ENCODE data around the gene TGFB1.

Gene TGFB1

DNA sequence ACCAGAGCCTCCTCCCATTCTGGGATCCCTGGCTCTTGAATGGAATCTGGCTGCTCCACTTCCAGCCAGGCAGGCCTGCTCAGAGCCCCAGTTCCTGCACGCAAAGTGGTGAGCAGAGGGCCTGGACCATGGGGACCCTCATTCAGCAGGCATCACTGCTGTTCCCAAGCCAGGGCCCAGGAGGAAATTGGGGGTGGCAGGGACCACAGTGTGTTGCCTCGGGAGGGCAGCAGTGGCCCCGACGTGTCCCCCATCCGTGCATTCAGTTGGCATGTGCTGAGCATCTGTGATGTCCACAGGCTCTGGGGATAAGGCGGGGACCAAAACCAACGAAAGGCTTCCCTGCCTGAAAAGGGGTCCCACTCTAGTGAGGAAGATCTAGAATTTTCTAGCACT lies 32.5 kb downstream of the TGFB1 start:
- no peak for DNase-seq (ENCODE audit: low read depth)

DNA sequence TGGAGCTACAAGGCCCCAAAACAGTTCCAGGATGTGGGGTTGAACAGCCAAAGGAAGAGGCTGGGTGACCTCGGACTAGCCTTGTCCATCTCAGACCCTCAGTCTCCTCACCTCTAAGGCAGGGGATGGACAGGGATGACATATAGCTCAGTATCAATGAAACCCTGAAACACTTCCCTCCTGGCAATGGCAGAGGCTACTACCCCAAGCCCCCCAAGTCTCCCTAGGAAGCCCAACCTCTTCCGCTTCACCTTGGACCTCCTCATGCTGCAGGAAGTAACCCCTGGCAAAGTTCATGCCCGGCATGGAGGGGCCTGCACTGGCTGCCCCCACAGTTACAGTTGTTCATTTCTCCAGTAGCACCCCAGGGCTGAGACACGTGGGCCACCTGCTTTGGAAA lies 33.2 kb downstream of the TGFB1 start:
- DNase-seq (ENCODE audit: low read depth) = no peak

DNA sequence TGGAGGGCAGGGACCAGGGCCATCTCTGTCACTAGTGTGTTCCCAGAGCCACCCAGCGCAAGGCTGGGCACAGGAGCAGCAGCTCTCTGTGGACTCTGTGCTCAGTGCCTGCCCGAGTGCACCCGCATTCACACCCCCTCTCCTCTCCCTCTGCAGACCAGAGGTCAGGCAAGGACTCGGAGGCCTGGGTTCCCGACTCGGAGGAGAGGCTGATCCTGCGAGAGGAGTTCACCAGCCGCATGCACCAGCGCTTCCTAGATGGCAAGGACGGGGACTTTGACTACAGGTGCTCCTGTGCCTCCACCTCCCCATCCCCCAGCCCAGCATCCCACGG lies 33.6 kb downstream of the TGFB1 start:
- DNase-seq (ENCODE audit: low read depth) = no peak

DNA sequence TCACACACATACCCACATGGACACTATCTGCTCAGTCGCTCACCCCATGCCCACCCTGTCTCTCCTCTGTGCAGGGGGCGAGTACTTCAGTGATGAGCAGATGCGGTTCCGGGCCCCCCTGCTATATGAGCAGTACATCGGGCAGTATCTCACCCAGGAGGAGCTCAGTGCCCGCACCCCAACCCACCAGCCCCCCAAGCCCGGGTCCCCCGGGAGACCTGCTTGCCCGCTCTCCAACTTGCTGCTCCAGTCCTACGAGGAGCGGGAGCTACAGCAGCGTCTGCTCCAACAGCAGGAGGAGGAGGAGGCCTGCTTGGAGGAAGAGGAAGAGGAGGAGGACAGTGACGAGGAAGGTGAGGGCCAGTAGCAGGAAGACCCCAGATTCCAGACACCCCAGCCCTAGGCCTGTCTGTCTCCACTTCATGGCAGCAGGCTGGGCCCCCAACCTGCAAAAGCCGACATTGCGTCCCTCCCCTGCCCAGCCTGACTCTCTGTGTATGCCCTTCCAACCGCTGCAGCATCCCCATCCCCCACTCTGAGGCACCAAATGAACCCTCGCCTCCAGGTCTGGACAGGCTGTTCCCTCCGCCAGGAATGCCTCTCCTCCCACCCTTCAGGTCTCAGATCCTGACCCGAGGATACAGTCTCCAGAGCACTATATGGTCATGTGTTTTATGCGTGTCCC lies 34.1 kb downstream of the TGFB1 start:
- no peak for DNase-seq (ENCODE audit: low read depth)

GRCh38 chr19:41318696-41319499 lies 34.8 kb downstream of the TGFB1 start:
- no peak for DNase-seq (ENCODE audit: low read depth)

DNA sequence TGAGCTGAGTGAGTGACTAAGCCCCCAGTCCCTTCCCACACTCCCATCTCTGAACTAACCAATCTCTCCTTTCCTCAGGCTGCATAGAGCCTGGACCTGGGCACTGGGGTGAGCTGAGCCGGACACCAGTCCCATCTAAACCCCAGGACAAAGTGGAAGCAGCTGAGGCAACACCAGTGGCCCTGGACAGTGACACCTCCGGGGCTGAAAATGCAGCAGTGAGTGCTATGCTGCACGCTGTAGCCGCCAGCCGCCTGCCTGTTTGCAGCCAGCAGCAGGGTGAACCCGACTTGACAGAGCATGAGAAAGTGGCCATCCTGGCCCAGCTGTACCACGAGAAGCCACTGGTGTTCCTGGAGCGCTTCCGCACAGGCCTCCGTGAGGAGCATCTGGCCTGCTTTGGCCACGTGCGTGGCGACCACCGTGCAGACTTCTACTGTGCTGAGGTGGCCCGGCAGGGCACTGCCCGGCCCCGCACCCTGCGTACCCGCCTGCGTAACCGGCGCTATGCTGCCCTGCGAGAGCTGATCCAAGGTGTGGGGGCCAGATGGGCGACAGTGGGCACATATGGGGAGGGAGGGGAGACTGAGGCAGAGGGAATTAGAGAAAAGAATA lies 37.3 kb downstream of the TGFB1 start:
- DNase-seq (ENCODE audit: low read depth) = no peak

DNA sequence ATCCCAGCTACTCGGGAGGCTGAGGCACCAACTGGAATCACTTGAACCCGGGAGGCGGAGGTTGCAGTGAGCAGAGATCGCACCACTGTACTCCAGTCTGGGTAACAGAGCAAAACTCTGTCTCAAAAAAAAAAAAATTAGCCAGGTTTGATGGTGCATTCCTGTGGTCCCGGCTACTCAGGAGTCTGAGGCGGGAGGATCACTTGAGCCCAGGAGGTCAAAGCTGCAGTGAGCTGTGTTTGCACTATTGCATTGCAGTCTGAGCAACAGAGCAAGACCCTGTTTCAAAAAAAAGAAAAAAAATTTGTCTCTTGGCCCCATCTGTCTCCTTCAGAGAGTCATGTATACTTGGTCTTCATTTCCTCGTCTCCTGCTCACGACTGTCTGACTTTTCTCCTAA lies 42.1 kb downstream of the TGFB1 start:
- DNase-seq (ENCODE audit: low read depth) = no peak

DNA sequence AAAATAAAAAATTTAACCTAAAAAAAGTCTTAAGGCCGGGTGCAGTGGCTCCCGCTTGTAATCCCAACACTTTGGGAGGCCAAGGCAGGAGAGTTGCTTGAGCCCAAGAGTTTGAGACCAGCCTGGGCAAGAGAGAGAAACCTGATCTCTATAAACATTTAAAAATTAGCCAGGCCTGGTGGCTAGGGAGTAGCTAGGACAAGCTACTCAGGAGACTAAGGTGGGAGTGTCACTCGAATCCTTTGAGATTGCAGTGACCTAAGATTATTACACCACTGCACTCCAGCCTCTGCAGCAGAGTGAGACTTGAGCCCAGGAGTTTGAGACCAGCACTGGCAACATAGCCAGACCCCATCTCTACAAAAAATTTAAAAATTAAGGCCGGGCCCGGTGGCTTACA lies 42.6 kb downstream of the TGFB1 start:
- DNase-seq (ENCODE audit: low read depth) = no peak

DNA sequence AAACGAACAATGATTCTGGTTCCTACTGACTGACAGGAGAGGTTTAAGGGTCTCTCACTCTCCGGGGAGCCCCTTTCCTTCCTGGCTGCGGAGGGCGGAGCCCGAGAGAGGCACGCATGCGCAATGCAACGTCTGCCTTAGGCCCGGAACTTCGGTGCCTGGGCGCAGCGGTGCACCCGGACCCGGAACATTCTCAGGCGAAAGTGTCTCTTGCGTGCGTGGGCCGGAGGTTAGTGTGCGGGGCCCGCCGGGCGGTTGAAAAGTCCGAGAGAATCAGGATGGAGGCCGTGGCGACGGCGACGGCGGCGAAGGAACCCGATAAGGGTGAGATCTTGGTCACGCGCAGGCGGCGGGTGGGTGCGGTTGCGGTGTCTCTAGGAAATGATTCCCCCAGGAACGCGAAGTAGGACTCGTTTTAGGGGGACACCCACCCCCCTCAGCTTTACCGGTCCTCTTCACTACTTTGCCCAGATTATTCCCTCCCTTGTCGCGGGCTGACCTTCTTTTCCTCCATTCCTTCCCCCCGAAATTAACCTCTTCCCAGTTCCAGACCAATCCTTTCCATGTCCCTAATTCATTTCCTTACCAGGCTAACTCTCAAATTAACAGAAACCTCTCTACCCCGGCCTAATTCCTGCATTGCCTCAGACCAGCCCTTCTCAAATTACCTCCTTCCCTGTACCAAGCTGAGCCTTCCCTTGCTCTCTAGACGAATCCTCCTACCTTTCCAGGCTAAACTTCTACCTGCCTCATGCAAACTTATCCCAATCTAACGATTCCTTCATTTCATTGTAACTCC lies 43.5 kb downstream of the TGFB1 start, which contains the start of gene CCDC97:
Gene CCDC97 (plus strand): TSS at position 140 of the 799 bp plus-strand sequence. CDS start 139 bp downstream, at position 279.
- peak; percentile 85 for DNase-seq (ENCODE audit: low read depth)

- no peak for DNase-seq (ENCODE audit: low read depth)
Measured at GRCh38 chr19:41309180-41310032, 44.3 kb downstream of the TGFB1 start.

DNA sequence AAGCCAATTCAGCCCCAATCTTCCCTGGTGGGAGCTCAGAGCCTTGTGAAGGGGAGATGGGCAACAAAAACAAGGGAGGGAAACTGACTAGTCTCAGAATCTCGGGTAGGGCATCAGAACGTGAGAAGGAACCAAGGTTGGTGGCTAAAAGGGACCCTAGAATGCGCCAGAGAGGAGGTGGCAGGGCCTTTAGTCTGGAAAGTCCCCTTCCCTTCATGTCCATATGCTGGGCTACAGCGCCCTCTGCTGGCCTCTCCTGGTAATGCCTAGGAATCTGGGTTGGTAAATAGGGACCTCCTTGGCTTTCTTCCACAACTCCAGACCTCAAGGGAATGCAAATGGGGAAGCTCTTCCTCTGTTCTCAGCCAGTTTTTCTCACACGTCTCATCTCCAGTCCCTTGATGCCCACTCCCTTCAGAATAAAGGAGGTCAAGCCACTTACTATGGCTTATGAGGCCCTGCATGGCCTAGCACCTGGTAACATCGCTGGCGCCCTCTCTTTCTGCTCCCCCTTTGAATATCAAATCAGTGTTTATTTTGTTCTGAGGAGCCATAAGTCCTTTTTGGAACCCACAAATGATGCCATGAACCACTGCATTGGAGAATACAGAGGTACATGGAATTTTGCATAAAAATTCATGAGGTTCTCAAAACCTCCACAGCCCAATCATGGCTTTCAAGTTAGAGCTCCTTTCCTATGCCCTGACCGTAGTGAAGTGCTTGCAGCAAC lies 45.1 kb downstream of the TGFB1 start:
- peak; percentile 95 for DNase-seq (ENCODE audit: low read depth)

GRCh38 chr19:41307954-41308449 lies 45.7 kb downstream of the TGFB1 start:
- no peak for DNase-seq (ENCODE audit: low read depth)

GRCh38 chr19:41307090-41307875 lies 46.4 kb downstream of the TGFB1 start:
- no peak for DNase-seq (ENCODE audit: low read depth)

DNA sequence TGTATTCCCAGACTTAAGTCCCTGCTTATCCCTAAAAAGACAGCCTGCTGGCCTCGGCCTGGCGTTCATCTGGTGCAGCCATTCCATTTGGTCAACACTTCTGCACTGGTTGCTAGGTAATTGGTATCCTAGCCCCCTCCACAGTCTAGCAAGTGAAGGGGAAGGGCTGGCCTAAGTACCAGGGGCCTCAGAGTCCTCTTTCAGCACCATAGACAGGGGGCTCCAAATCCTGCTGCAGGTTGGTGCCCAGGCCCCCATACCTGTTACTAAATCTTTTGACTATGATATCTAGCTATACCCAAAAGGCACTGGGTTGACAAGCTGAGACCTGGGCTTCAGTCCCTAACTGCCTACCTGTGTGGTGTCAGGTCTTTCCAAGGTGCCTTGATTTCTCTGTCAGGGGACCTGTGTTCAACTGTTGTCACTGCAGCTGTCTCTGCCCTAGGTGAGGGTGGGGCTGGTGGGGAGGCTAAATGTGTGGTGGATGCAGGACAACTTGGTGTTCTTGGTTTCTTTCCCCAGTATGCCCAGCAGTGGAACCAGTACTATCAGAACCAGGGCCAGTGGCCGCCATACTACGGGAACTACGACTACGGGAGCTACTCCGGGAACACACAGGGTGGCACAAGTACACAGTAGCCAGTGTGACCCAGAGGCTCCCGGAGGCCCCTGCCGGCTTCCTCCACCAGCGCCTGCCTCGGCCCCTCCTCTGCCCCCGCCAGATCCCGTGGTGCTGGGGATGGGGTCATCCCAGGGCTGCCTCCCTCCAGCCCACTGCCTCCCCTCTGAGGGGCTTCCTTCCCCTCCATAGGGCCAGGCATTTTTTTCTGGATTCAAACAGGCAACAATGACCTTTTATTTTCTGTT lies 47.6 kb downstream of the TGFB1 start:
- no peak for DNase-seq (ENCODE audit: low read depth)

GRCh38 chr19:41304706-41305483 lies 48.8 kb downstream of the TGFB1 start:
- DNase-seq (ENCODE audit: low read depth) = no peak

DNA sequence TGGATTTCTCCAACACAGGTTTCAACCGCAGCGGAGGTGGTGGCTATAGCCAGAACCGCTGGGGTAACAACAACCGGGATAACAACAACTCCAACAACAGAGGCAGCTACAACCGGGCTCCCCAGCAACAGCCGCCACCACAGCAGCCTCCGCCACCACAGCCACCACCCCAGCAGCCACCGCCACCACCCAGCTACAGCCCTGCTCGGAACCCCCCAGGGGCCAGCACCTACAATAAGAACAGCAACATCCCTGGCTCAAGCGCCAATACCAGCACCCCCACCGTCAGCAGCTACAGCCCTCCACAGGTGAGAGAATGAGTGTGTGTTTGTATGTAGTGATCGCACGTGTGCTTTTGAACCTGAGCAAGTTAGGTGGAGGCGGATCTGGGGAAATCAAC lies 49.8 kb downstream of the TGFB1 start:
- DNase-seq (ENCODE audit: low read depth) = no peak

GRCh38 chr19:41302624-41303351 lies 50.9 kb downstream of the TGFB1 start:
- DNase-seq (ENCODE audit: low read depth) = peak; percentile 73
